Glutamatergic neuron (in vitro differentiated cells): Measurements from ENCODE around the gene ETNPPL. TPM values are rescaled to one million over a fixed set of nuclear protein-coding genes. Genes with fewer than 3 reads are reported as not detected.

ENCODE experiments used
- DNase-seq: peaks from one replicate; pipeline ENCODE4 v3.0.0; 2022
- H3K27ac Mint-ChIP-seq: one replicate; pipeline ENCODE4 v1.8.0; 2020; ENCODE audit warnings: mild to moderate bottlenecking, mixed read lengths, inconsistent platforms; ENCODE audit not compliant: unreplicated experiment
- H3K27me3 Mint-ChIP-seq: one replicate; pipeline ENCODE4 v1.8.0; 2020; ENCODE audit warnings: mild to moderate bottlenecking, moderate library complexity, mixed read lengths, inconsistent platforms; ENCODE audit not compliant: unreplicated experiment
- H3K36me3 Mint-ChIP-seq: one replicate; pipeline ENCODE4 v1.8.0; 2020; ENCODE audit warnings: mild to moderate bottlenecking, mixed read lengths, inconsistent platforms; ENCODE audit not compliant: unreplicated experiment
- H3K4me1 Mint-ChIP-seq: one replicate; pipeline ENCODE4 v1.8.0; 2020; ENCODE audit warnings: mild to moderate bottlenecking, low read depth, mixed read lengths, inconsistent platforms; ENCODE audit not compliant: unreplicated experiment
- H3K4me3 Mint-ChIP-seq: one replicate; pipeline ENCODE4 v1.8.0; 2020; ENCODE audit warnings: mild to moderate bottlenecking, mixed read lengths, inconsistent platforms; ENCODE audit not compliant: unreplicated experiment
- H3K9me3 Mint-ChIP-seq: one replicate; pipeline ENCODE4 v1.8.0; 2020; ENCODE audit warnings: mild to moderate bottlenecking, moderate library complexity, mixed read lengths, inconsistent platforms; ENCODE audit not compliant: unreplicated experiment
- CTCF ChIP-seq: fragments of 200-600 bp; sonication (generic); IDR thresholded peaks from one replicate; pipeline ENCODE4 v1.5.0; 2021; ENCODE audit not compliant: partially characterized antibody, unreplicated experiment
- total RNA-seq: library from RNA; stranded (reverse); fragmentation: NEBNext Ultra II Directional; extraction: Animal tissue kit (Norgen Biotek cat#: 25700); gene quantifications from one replicate; pipeline ENCODE4 v1.2.1, GENCODE V29; 2021; ENCODE audit not compliant: unreplicated experiment

The ETNPPL gene
- total RNA-seq, 1 donor from 2014 or later, result not detected

DNA sequence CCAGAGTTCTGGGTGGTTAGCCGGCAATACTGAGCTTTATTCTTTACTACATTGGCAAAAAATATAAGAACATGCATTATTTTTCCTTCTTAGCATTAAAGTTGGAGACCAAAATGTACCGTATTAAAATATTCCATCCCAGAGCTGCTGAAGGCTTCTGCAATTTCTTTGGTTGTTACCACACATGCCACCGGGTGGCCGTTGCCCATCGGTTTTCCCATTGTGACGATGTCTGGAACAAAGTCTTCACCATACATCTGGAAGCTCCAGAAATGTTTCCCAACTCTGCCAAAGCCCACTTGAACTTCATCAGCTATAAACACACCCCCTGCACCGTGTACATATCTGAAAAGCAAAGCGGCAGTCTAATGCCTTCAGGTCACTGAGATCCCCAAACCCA, 13.7 kb downstream of the ETNPPL start:
- Mint-ChIP-seq H3K9me3 (no peaks in the 10 kb centered on the region), H3K36me3 (no peaks in the 10 kb centered on the region), H3K4me3 (no peak overlapping the region), H3K4me1 (peaks cover 2% of the 10 kb centered on the region), H3K27me3 (no peaks in the 10 kb centered on the region), H3K27ac (no peak overlapping the region)
- peak; percentile 30 for TF ChIP-seq CTCF
- no peak for DNase-seq

GRCh38 chr4:108746511-108746910, 16.3 kb downstream of the ETNPPL start:
- Mint-ChIP-seq H3K27ac (no peak overlapping the region), H3K9me3 (no peaks in the 10 kb centered on the region), H3K4me3 (no peak overlapping the region), H3K4me1 (peaks cover 2% of the 10 kb centered on the region), H3K27me3 (no peaks in the 10 kb centered on the region), H3K36me3 (no peaks in the 10 kb centered on the region)
- no peak for TF ChIP-seq CTCF
- no peak for DNase-seq

GRCh38 chr4:108744307-108744706, 18.5 kb downstream of the ETNPPL start:
- H3K4me1 Mint-ChIP-seq, result peaks cover 2% of the 10 kb centered on the region
- H3K27ac Mint-ChIP-seq, result no peak overlapping the region
- DNase-seq, result no peak
- H3K36me3 Mint-ChIP-seq, result no peaks in the 10 kb centered on the region
- no peak for TF ChIP-seq CTCF
- no peaks in the 10 kb centered on the region for H3K9me3 Mint-ChIP-seq
- no peaks in the 10 kb centered on the region for H3K27me3 Mint-ChIP-seq
- H3K4me3 Mint-ChIP-seq, result no peak overlapping the region

DNA sequence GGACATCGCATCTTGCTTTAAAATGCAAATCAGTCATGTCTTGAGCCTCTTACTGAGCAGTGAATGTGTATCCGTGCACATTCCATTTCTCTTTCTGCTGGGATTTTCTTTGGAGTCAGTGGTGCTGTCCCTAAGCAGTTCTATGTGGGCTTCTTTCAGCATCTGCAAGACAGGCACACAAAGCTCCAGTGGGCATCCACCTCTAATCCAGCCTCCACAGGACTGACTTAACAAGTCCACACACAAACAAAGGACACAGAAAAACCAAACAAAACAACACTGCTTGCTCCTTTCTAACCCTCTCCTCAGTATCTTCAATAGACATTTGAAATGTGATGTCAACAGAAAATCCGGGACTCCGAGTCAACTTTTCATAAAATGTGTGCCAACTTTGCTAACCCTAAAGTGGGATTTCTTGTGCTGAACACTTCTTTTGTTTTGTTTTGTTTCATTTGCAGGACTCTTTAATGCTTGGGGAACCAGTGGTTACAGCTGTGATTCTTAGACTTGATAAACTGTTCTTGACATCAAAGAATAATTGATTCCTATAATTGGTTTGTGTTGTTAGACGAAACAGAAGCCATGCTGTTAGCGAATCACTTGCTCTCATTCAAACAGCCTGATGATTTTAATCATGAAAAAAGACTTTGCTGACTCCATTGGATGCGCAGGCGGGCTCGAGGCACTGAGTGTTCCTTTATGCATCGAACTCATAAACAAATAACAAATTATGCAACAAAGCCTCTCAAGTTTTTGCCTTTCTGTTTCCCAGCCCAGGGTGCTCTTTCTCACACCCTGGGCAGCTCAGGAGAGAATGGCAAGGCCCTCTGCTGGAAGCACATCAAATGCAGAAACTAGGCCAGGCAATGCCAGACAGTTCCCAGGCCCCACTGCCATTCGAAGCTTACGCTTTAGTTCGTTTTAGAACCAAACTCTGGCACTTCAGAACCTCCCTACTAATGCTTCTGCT, 20.1 kb downstream of the ETNPPL start:
- no peaks in the 10 kb centered on the region for H3K27me3 Mint-ChIP-seq
- no peak for TF ChIP-seq CTCF
- H3K27ac Mint-ChIP-seq, result no peak overlapping the region
- no peak overlapping the region for H3K4me3 Mint-ChIP-seq
- no peaks in the 10 kb centered on the region for H3K36me3 Mint-ChIP-seq
- peaks cover 2% of the 10 kb centered on the region for H3K4me1 Mint-ChIP-seq
- H3K9me3 Mint-ChIP-seq, result no peaks in the 10 kb centered on the region
- DNase-seq, result no peak

- H3K4me3 Mint-ChIP-seq, result no peak overlapping the region
- no peak for DNase-seq
- peaks cover 2% of the 10 kb centered on the region for H3K9me3 Mint-ChIP-seq
- H3K27me3 Mint-ChIP-seq, result no peaks in the 10 kb centered on the region
- no peaks in the 10 kb centered on the region for H3K4me1 Mint-ChIP-seq
- no peak overlapping the region for H3K27ac Mint-ChIP-seq
- TF ChIP-seq CTCF, result no peak
- no peaks in the 10 kb centered on the region for H3K36me3 Mint-ChIP-seq
Measured at GRCh38 chr4:108738003-108738706, 24.7 kb downstream of the ETNPPL start.
